ENCODE data around the gene ATP11A. TPM values are rescaled to one million over a fixed set of nuclear protein-coding genes. Genes with fewer than 3 reads are reported as not detected.

Gene ATP11A
- total RNA-seq, 1 experiment from 2014 or later, result 65.3 TPM

GRCh38 chr13:112907286-112907685, 217.4 kb downstream of the ATP11A start:
- no peaks in the 10 kb centered on the region for H3K27me3 ChIP-seq (ENCODE audit: insufficient read depth, low read length)
- H3K18ac ChIP-seq (ENCODE audit: insufficient read length, low read depth, low read length), result no peak overlapping the region
- H3K23ac ChIP-seq (ENCODE audit: insufficient read length, low read depth, low read length), result no peak overlapping the region
- no peaks in the 10 kb centered on the region for H3K9me3 ChIP-seq (ENCODE audit: control insufficient read depth, low read depth, low read length)
- Mint-ChIP-seq H3K4me3 (no peak overlapping the region), H3K36me3 (ENCODE audit: insufficient read depth in 1 of 3, low read depth in 3 of 3) (peaks cover 43 to 53% (median 50%) of the 10 kb centered on the region in 3 experiments), H3K27me3 (ENCODE audit: low read depth) (peaks cover 14% of the 10 kb centered on the region), H3K9me3 (peaks cover 16 to 19% of the 10 kb centered on the region in 2 experiments), H3K4me1 (peaks cover 62 to 63% of the 10 kb centered on the region in 2 experiments), H3K27ac (peak overlapping the region in 1 of 3 experiments; percentile 94; a peak in 1 of 7 replicates)
- peaks cover 4% of the 10 kb centered on the region; the same call in 1 of the 2 replicates for H3K4me1 ChIP-seq (ENCODE audit: insufficient read depth, low read length)
- no peaks in the 10 kb centered on the region for H3K79me1 ChIP-seq (ENCODE audit: insufficient read depth, low read depth, low read length, poor library complexity, severe bottlenecking)
- WGBS (ENCODE audit: extremely low coverage, insufficient read length, low lambda C conversion rate), result no CpG with 5 or more reads among the region's 8 CpGs
- H4K20me1 ChIP-seq (ENCODE audit: control insufficient read depth, insufficient read depth, insufficient read length), result no peaks in the 10 kb centered on the region
- 0 out of 2 replicates have a peak overlapping the region, but pooled peaks have one; percentile 8 for H3K14ac ChIP-seq (ENCODE audit: insufficient read depth, low read length)
- H2BK5ac ChIP-seq (ENCODE audit: insufficient read length, low read length), result no peak overlapping the region
- no peak overlapping the region for H4K5ac ChIP-seq (ENCODE audit: insufficient read length, low read depth, low read length)
- no peak overlapping the region for H2BK20ac ChIP-seq (ENCODE audit: low read depth, low read length, poor library complexity, severe bottlenecking)
- H4K8ac ChIP-seq (replicated peaks; ENCODE audit: insufficient read length, low read depth, low read length), result no peak overlapping the region
- no peak overlapping the region for H3K56ac ChIP-seq (ENCODE audit: insufficient read length, low read depth, low read length)
- no peak overlapping the region for H3T11ph ChIP-seq (ENCODE audit: low read length)
- no peak overlapping the region for H2AFZ ChIP-seq (ENCODE audit: low read length)
- H2BK120ac ChIP-seq (ENCODE audit: low read depth, low read length, poor library complexity, severe bottlenecking), result no peak overlapping the region
- no peak overlapping the region for H3K4me2 ChIP-seq (ENCODE audit: insufficient read depth, insufficient read length, low read length)
- no peak overlapping the region for H3K27ac ChIP-seq (ENCODE audit: insufficient read length, low read depth, low read length)
- no peak overlapping the region for H4K91ac ChIP-seq (ENCODE audit: insufficient read length, low read depth, low read length)
- no peak overlapping the region for H3K4ac ChIP-seq (ENCODE audit: low read depth, low read length)
- no peak overlapping the region for H2BK15ac ChIP-seq (ENCODE audit: low read depth, low read length)
- H2BK12ac ChIP-seq (ENCODE audit: insufficient read length, low read depth, low read length), result no peak overlapping the region
- no peaks in the 10 kb centered on the region; the same call in 1 of the 2 replicates for H3K79me2 ChIP-seq (ENCODE audit: insufficient read depth, low read length)
- no peak overlapping the region for H3K9ac ChIP-seq (ENCODE audit: extremely low read depth, insufficient read length, low read length)
- H2AK5ac ChIP-seq (ENCODE audit: insufficient read length, low read length), result no peak overlapping the region
- H3K23me2 ChIP-seq (ENCODE audit: insufficient read length, low read depth, low read length, poor library complexity, severe bottlenecking), result no peaks in the 10 kb centered on the region
- DNase-seq, result no peak
- TF ChIP-seq CTCF (conservative IDR thresholded peaks at IDR 0.05), result no peak

Measured in H9 (cell line).